ENCODE data around the gene MRPS31.
"Not testable (repeated sequence)": the region's sequence is repeated elsewhere in the genome, so short reads cannot be mapped to it uniquely, and the experiment has no call there.

MRPS31 gene

GRCh38 chr13:40762849-40763248 lies 8.1 kb downstream of the MRPS31 start:
- DNase-seq (ENCODE audit: low read depth in 1 of 2, low spot score in 1 of 2), result no peak

GRCh38 chr13:40758811-40759210 lies 12.2 kb downstream of the MRPS31 start:
- DNase-seq (ENCODE audit: low read depth in 1 of 2, low spot score in 1 of 2), result no peak

GRCh38 chr13:40756042-40756441 lies 14.9 kb downstream of the MRPS31 start:
- no peak for DNase-seq (ENCODE audit: low read depth in 1 of 2, low spot score in 1 of 2)

- no peak for DNase-seq (ENCODE audit: low read depth in 1 of 2, low spot score in 1 of 2)
Measured at GRCh38 chr13:40755082-40755700, 15.8 kb downstream of the MRPS31 start.

GRCh38 chr13:40749327-40749726 lies 21.7 kb downstream of the MRPS31 start:
- DNase-seq (ENCODE audit: low read depth in 1 of 2, low spot score in 1 of 2), result no peak

GRCh38 chr13:40735232-40735548 lies 35.8 kb downstream of the MRPS31 start:
- not testable (repeated sequence) for DNase-seq (ENCODE audit: low read depth in 1 of 2, low spot score in 1 of 2)

- DNase-seq (ENCODE audit: low read depth in 1 of 2, low spot score in 1 of 2), result not testable (repeated sequence)
Measured at GRCh38 chr13:40734536-40735231, 36.3 kb downstream of the MRPS31 start.

- no peak for DNase-seq (ENCODE audit: low read depth in 1 of 2, low spot score in 1 of 2)
Measured at GRCh38 chr13:40732658-40733057, 38.3 kb downstream of the MRPS31 start.

GRCh38 chr13:40728595-40728994 lies 42.4 kb downstream of the MRPS31 start:
- no peak for DNase-seq (ENCODE audit: low read depth in 1 of 2, low spot score in 1 of 2)

GRCh38 chr13:40714433-40714832 lies 56.6 kb downstream of the MRPS31 start:
- DNase-seq (ENCODE audit: low read depth in 1 of 2, low spot score in 1 of 2), result not testable (repeated sequence)

GRCh38 chr13:40706439-40706838 lies 64.6 kb downstream of the MRPS31 start:
- DNase-seq (ENCODE audit: low read depth in 1 of 2, low spot score in 1 of 2), result no peak

GRCh38 chr13:40697711-40698110 lies 73.3 kb downstream of the MRPS31 start:
- DNase-seq (ENCODE audit: low read depth in 1 of 2, low spot score in 1 of 2), result no peak

- no peak for DNase-seq (ENCODE audit: low read depth in 1 of 2, low spot score in 1 of 2)
Measured at GRCh38 chr13:40694426-40694825, 76.6 kb downstream of the MRPS31 start.

GRCh38 chr13:40692946-40693345 lies 78.0 kb downstream of the MRPS31 start:
- DNase-seq (ENCODE audit: low read depth in 1 of 2, low spot score in 1 of 2), result no peak

- no peak for DNase-seq (ENCODE audit: low read depth in 1 of 2, low spot score in 1 of 2)
Measured at GRCh38 chr13:40688781-40689180, 82.2 kb downstream of the MRPS31 start.

- no peak for DNase-seq (ENCODE audit: low read depth in 1 of 2, low spot score in 1 of 2)
Measured at GRCh38 chr13:40682449-40683240, 88.3 kb downstream of the MRPS31 start.

- no peak for DNase-seq (ENCODE audit: low read depth in 1 of 2, low spot score in 1 of 2)
Measured at GRCh38 chr13:40681341-40682146, 89.4 kb downstream of the MRPS31 start.

GRCh38 chr13:40680659-40681323 lies 90.2 kb downstream of the MRPS31 start:
- no peak for DNase-seq (ENCODE audit: low read depth in 1 of 2, low spot score in 1 of 2)

GRCh38 chr13:40679480-40679985 lies 91.5 kb downstream of the MRPS31 start:
- DNase-seq (ENCODE audit: low read depth in 1 of 2, low spot score in 1 of 2), result no peak
